Left lung (tissue), 10 donors: ENCODE results near the gene NCBP1. TPM values are rescaled to one million over a fixed set of nuclear protein-coding genes. Genes with fewer than 3 reads are reported as not detected.

Source experiments
- ATAC-seq: fragments of 200-7000 bp; cut with Tn5 transposase; one replicate; pipeline ENCODE4 v1.9.1; 2020; ENCODE audit warnings: moderate library complexity
- DNase-seq, 4 donors: peaks; one replicate each; pipeline ENCODE4 v3.0.0-alpha.2; 2013 to 2020
- H3K27ac ChIP-seq, 2 donors: fragments of 200-600 bp; sonication (generic) in 1 of 2; one replicate each; pipeline versions ENCODE4 v1.5.0 to v1.8.0; 2020 to 2021
- H3K27me3 ChIP-seq, 2 donors: fragments of 200-600 bp; sonication (generic) in 1 of 2; one replicate each; pipeline versions ENCODE4 v1.5.0 to v1.8.0; 2020 to 2021
- H3K36me3 ChIP-seq, 2 donors: fragments of 200-600 bp; sonication (generic) in 1 of 2; one replicate each; pipeline versions ENCODE4 v1.5.0 to v1.8.0; 2020 to 2021
- H3K4me1 ChIP-seq, 2 donors: fragments of 200-600 bp; one replicate each; pipeline ENCODE4 v1.8.0; 2021
- H3K4me3 ChIP-seq, 2 donors: fragments of 200-600 bp; sonication (generic) in 1 of 2; one replicate each; pipeline versions ENCODE4 v1.5.0 to v1.8.0; 2020 to 2021; ENCODE audit warnings: mild to moderate bottlenecking in 1 of 2
- H3K9me3 ChIP-seq, 2 donors: fragments of 200-600 bp; sonication (generic) in 1 of 2; one replicate each; pipeline versions ENCODE4 v1.5.0 to v1.8.0; 2020 to 2021
- CTCF ChIP-seq, 2 donors: fragments of 200-600 bp; sonication (generic) in 1 of 2; IDR thresholded peaks; one replicate each; pipeline versions ENCODE4 v1.5.0 to v1.8.0; 2021; ENCODE audit warnings: antibody characterized with exemption in 2 of 2
- intact Hi-C, 2 donors: fragments of 100-400 bp; cut with DNase I; formaldehyde crosslinking; loops; one replicate each; pipeline versions ENCODE4 v1.11.2 to v1.14.2; 2022
- polyA plus RNA-seq, 6 donors: library from polyadenylated mRNA; unstranded; fragments of 120-200 nt; gene quantifications; one replicate each; pipeline ENCODE4 v1.2.1, GENCODE V29; 2013; ENCODE audit not compliant: insufficient read length in 6 of 6
- total RNA-seq, 2 donors: library from RNA; stranded (reverse); fragmentation: NEBNext Ultra II Directional; extraction: Animal tissue kit (Norgen Biotek cat#: 25700); gene quantifications; one replicate each; pipeline ENCODE4 v1.2.1, GENCODE V29; 2021
- donor health status: DM: no; HTN: yes; CAD: no.
- donor health status: DM: no; HTN: no; CAD: no.

NCBP1 gene
- total and polyA plus RNA-seq, 8 donors = 28.7 to 54.2 (median 49.1) TPM

GRCh38 chr9:97670586-97670985, 37.0 kb downstream of the NCBP1 start:
- intact Hi-C loops = no loop called here
- Histone ChIP-seq H3K4me3 (no peak overlapping the region), H3K4me1 (no peaks in the 10 kb centered on the region), H3K9me3 (no peaks in the 10 kb centered on the region), H3K27me3 (no peaks in the 10 kb centered on the region), H3K36me3 (peaks cover 0 to 100% of the 10 kb centered on the region in 2 donors), H3K27ac (no peak overlapping the region)
- no peak for TF ChIP-seq CTCF (IDR thresholded peaks at IDR 0.05)
- DNase-seq = no peak
- no peak for ATAC-seq

GRCh38 chr9:97672403-97672802, 38.8 kb downstream of the NCBP1 start:
- Histone ChIP-seq H3K27ac (no peak overlapping the region), H3K4me1 (no peaks in the 10 kb centered on the region), H3K27me3 (no peaks in the 10 kb centered on the region), H3K4me3 (no peak overlapping the region), H3K9me3 (no peaks in the 10 kb centered on the region), H3K36me3 (peaks cover 0 to 99% of the 10 kb centered on the region in 2 donors)
- intact Hi-C loops = no loop called here
- ATAC-seq = no peak
- no peak for TF ChIP-seq CTCF (IDR thresholded peaks at IDR 0.05)
- DNase-seq = no peak

GRCh38 chr9:97673922-97674321, 40.3 kb downstream of the NCBP1 start:
- no peaks in the 10 kb centered on the region for H3K9me3 ChIP-seq
- no peaks in the 10 kb centered on the region for H3K27me3 ChIP-seq
- TF ChIP-seq CTCF (IDR thresholded peaks at IDR 0.05) = no peak
- DNase-seq = no peak
- H3K36me3 ChIP-seq = peaks cover 0 to 97% of the 10 kb centered on the region in 2 donors
- H3K27ac ChIP-seq = no peak overlapping the region
- H3K4me1 ChIP-seq = no peaks in the 10 kb centered on the region
- intact Hi-C loops = no loop called here
- H3K4me3 ChIP-seq = no peak overlapping the region
- ATAC-seq = no peak

GRCh38 chr9:97675655-97676054, 42.0 kb downstream of the NCBP1 start:
- intact Hi-C loops = no loop called here
- Histone ChIP-seq H3K27me3 (no peaks in the 10 kb centered on the region), H3K9me3 (no peaks in the 10 kb centered on the region), H3K4me1 (no peaks in the 10 kb centered on the region), H3K27ac (no peak overlapping the region), H3K4me3 (no peak overlapping the region), H3K36me3 (peaks cover 0 to 94% of the 10 kb centered on the region in 2 donors)
- no peak for TF ChIP-seq CTCF (IDR thresholded peaks at IDR 0.05)
- DNase-seq (no peak), ATAC-seq (no peak)

GRCh38 chr9:97682242-97682641, 48.6 kb downstream of the NCBP1 start:
- no peaks in the 10 kb centered on the region for H3K9me3 ChIP-seq

More at GRCh38 chr9:97682242-97682641, 48.6 kb downstream of the NCBP1 start:
- no peak overlapping the region for H3K4me3 ChIP-seq
- DNase-seq (no peak), ATAC-seq (no peak)
- H3K27ac ChIP-seq = no peak overlapping the region
- peaks cover 0 to 91% of the 10 kb centered on the region in 2 donors for H3K36me3 ChIP-seq
- H3K27me3 ChIP-seq = no peaks in the 10 kb centered on the region
- TF ChIP-seq CTCF (IDR thresholded peaks at IDR 0.05) = no peak
- intact Hi-C loops = no loop called here
- H3K4me1 ChIP-seq = no peaks in the 10 kb centered on the region
